H1 (cell line): Measurements from ENCODE around the gene ARID3B. TPM values are rescaled to one million over a fixed set of nuclear protein-coding genes. Genes with fewer than 3 reads are reported as not detected.

Source experiments
- ASH2L ChIP-seq: fragments of 200-600, 300-600 bp; sonication (generic); IDR thresholded peaks from one replicate; pipeline ENCODE4 v1.7.1; 2017; ENCODE audit warnings: low read length
- BACH1 ChIP-seq: IDR thresholded peaks from 2 replicates; pipeline ENCODE4 v1.6.1; 2012; ENCODE audit warnings: low read length, improper control_type of control experiment
- BCL11A ChIP-seq, 2 experiments: IDR thresholded peaks; one replicate each; pipeline ENCODE4 v1.6.1; 2011; ENCODE audit warnings: low read depth in 2 of 2, low read length in 2 of 2, mild to moderate bottlenecking in 2 of 2
- BRCA1 ChIP-seq: IDR thresholded peaks from 2 replicates; pipeline ENCODE4 v1.6.1; 2012; ENCODE audit warnings: low read depth, low read length, improper control_type of control experiment
- CREB1 ChIP-seq: IDR thresholded peaks from 2 replicates; pipeline ENCODE4 v1.6.1; 2012; ENCODE audit warnings: inconsistent platforms
- E2F6 ChIP-seq: IDR thresholded peaks from 2 replicates; pipeline ENCODE4 v1.6.1; 2012; ENCODE audit warnings: inconsistent platforms
- EGR1 ChIP-seq: IDR thresholded peaks from 2 replicates; pipeline ENCODE4 v1.6.1; 2011; ENCODE audit warnings: low read depth, low read length, borderline replicate concordance
- EP300 ChIP-seq, 2 experiments: IDR thresholded peaks; 1 replicate in 1 of 2; 2 replicates in 1 of 2; pipeline ENCODE4 v1.6.1; 2011 to 2012; ENCODE audit warnings: low read depth in 2 of 2, low read length in 2 of 2, mild to moderate bottlenecking in 2 of 2, borderline replicate concordance in 1 of 2, inconsistent platforms in 1 of 2, moderate library complexity in 1 of 2
- EZH2 ChIP-seq: fragments of 200-600 bp; sonication (generic); IDR thresholded peaks from 2 replicates; pipeline ENCODE4 v1.7.1; 2012; ENCODE audit warnings: low read depth, mild to moderate bottlenecking, moderate library complexity, low read length, inconsistent platforms; ENCODE audit not compliant: severe bottlenecking
- FOSL1 ChIP-seq: IDR thresholded peaks from 2 replicates; pipeline ENCODE4 v1.6.1; 2011; ENCODE audit warnings: mild to moderate bottlenecking, low read depth, low read length, moderate library complexity; ENCODE audit not compliant: insufficient read depth
- HDAC2 ChIP-seq, 2 experiments: fragments of 300-600 bp in 1 of 2; sonication (generic) in 1 of 2; IDR thresholded peaks; 2 replicates each; pipeline ENCODE4 v1.6.1; 2011 to 2012; ENCODE audit warnings: low read depth in 2 of 2, low read length in 2 of 2, mild to moderate bottlenecking in 2 of 2, moderate library complexity in 2 of 2, borderline replicate concordance in 1 of 2, inconsistent platforms in 1 of 2
- JUN ChIP-seq: IDR thresholded peaks from 2 replicates; pipeline ENCODE4 v1.6.1; 2011; ENCODE audit warnings: low read depth, mild to moderate bottlenecking, improper control_type of control experiment, low read length
- JUND ChIP-seq: IDR thresholded peaks from 2 replicates; pipeline ENCODE4 v1.6.1; 2011; ENCODE audit warnings: mild to moderate bottlenecking, improper control_type of control experiment, low read length
- NRF1 ChIP-seq: IDR thresholded peaks from 2 replicates; pipeline ENCODE4 v1.6.1; 2011; ENCODE audit warnings: mild to moderate bottlenecking, low read depth, low read length, improper control_type of control experiment
- SIX5 ChIP-seq: IDR thresholded peaks from 2 replicates; pipeline ENCODE4 v1.6.1; 2011; ENCODE audit warnings: mild to moderate bottlenecking, low read depth, low read length
- TCF12 ChIP-seq: IDR thresholded peaks from 2 replicates; pipeline ENCODE4 v1.6.1; 2011; ENCODE audit warnings: low read depth, mild to moderate bottlenecking, low read length
- USF2 ChIP-seq: IDR thresholded peaks from 2 replicates; pipeline ENCODE4 v1.6.1; 2011; ENCODE audit warnings: low read length, improper control_type of control experiment
- YY1 ChIP-seq: IDR thresholded peaks from 2 replicates; pipeline ENCODE4 v1.6.1; 2011; ENCODE audit warnings: low read depth, mild to moderate bottlenecking, low read length
- ZNF274 ChIP-seq: IDR thresholded peaks from 2 replicates; pipeline ENCODE4 v1.7.0; 2012; ENCODE audit warnings: low read length, borderline replicate concordance; ENCODE audit errors: extremely low read depth
- polyA plus RNA-seq, 7 experiments: library from polyadenylated mRNA; depleted of rRNA in 3 of 7; stranded (reverse) in 5 of 7; unstranded in 2 of 7; fragments of >200 nt in 5 of 7; fragments of 200-250 nt in 2 of 7; gene quantifications; 1 replicate in 5 of 7; 2 replicates in 1 of 7; 4 replicates in 1 of 7; pipeline versions ENCODE4 v1.2.1 to v1.2.3, GENCODE V29; 2011 to 2013; ENCODE audit warnings: missing spikeins in 2 of 7, mixed read lengths in 2 of 7
- total RNA-seq: library from RNA; stranded (reverse); fragmentation: NEBNext Ultra II Directional; extraction: Animal tissue kit (Norgen Biotek cat#: 25700); gene quantifications from 2 replicates; pipeline ENCODE4 v1.2.1, GENCODE V29; 2021
- TF ChIP-seq, protein P1 (sequence below): IDR thresholded peaks from 2 replicates; pipeline ENCODE4 v1.6.1; 2011; ENCODE audit warnings: low read depth, mild to moderate bottlenecking, low read length; ENCODE audit not compliant: insufficient read depth

The ARID3B gene
- total and polyA plus RNA-seq, 2 of the 8 experiments (the other 6 are each of a cell fraction or from before 2014, with no cell fraction given): 81.0 to 115 TPM

GRCh38 chr15:74540761-74541493, at the start of gene ARID3B (continued):
- TF ChIP-seq JUN (no peak), FOSL1 (no peak), EP300 (IDR thresholded peaks at IDR 0.05; ENCODE audit: borderline replicate concordance in 1 of 2, low read depth in 2 of 2, low read length in 2 of 2) (no peak), JUND (no peak), YY1 (no peak), EGR1 (peak; percentile 91), EZH2 (no peak), BACH1 (no peak), CREB1 (peak; percentile 73), SIX5 (no peak), BCL11A (IDR thresholded peaks at IDR 0.05; ENCODE audit: low read depth in 2 of 2, low read length in 2 of 2) (no peak), E2F6 (0 out of 2 replicates have a peak, but pooled peaks have one; percentile 19), ASH2L (peak; percentile 62), HDAC2 (IDR thresholded peaks at IDR 0.05; ENCODE audit: borderline replicate concordance in 1 of 2, low read depth in 2 of 2, low read length in 2 of 2) (no peak), ZNF274 (no peak), NRF1 (no peak), BRCA1 (no peak), USF2 (no peak), TCF12 (no peak)
- TF ChIP-seq, protein P1, sequence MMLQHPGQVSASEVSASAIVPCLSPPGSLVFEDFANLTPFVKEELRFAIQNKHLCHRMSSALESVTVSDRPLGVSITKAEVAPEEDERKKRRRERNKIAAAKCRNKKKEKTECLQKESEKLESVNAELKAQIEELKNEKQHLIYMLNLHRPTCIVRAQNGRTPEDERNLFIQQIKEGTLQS: no peak
